ENCODE data around the gene SLC25A21. TPM values are rescaled to one million over a fixed set of nuclear protein-coding genes. Genes with fewer than 3 reads are reported as not detected.

The SLC25A21 gene
- total RNA-seq, 1 experiment from 2014 or later: 2.1 TPM

- H3K27me3 ChIP-seq (ENCODE audit: control insufficient read depth, insufficient read depth, low read length): no peaks in the 10 kb centered on the region
- intact Hi-C loops (cut with micrococcal nuclease; ENCODE audit: unreplicated experiment): no loop called here
- ChIA-PET CTCF (no interaction called here), POLR2A (no interaction called here)
- no peaks in the 10 kb centered on the region for H3K9me3 ChIP-seq (ENCODE audit: control insufficient read depth, insufficient read depth, low read depth, low read length)
- BruUV-seq (replicated peaks): no TSS peak
- H3K36me3 ChIP-seq (ENCODE audit: control insufficient read depth, insufficient read depth, low read length): no peaks in the 10 kb centered on the region
- TF ChIP-seq TCF7L2 (IDR thresholded peaks at IDR 0.05; ENCODE audit: low read depth, low read length): no peak
- DNase-seq (ENCODE audit: low read depth, low spot score) (no peak), ATAC-seq (no peak)
- no peaks in the 10 kb centered on the region for H3K4me1 ChIP-seq (ENCODE audit: control insufficient read depth, insufficient read depth, low read length)
- H3K4me3 ChIP-seq (ENCODE audit: low read depth in 2 of 2, low read length in 2 of 2): no peak overlapping the region
- in situ Hi-C loops (cut with HindIII; ENCODE audit: low pct_unique_long_range_greater_than_20kb, low sequenced_read_pairs): no loop called here
- H3K27ac ChIP-seq (ENCODE audit: low read length): no peak overlapping the region
Observed at GRCh38 chr14:36723530-36723929, 448.9 kb downstream of the SLC25A21 start.

DNA sequence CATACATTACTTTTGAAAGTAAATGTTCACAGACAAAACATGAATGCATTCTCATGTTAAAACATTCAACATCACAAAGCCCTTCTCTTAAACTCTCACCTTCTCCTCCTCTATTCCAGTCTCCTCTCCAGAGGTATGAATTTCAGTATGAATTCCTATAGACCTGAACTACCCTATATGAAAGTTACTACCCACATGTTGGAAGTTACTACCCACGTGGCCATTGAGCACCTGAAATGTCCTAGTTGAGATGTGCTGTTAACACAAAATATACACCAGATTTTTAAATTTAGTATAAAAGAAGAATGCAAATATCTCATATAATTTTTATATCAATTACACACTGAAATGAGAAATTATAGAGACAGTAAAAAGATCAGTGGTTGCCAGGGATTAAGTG is 450.5 kb downstream of the SLC25A21 start:
- no peaks in the 10 kb centered on the region for H3K36me3 ChIP-seq (ENCODE audit: control insufficient read depth, insufficient read depth, low read length)
- ChIA-PET POLR2A (no interaction called here), CTCF (no interaction called here)
- no peak for TF ChIP-seq SIN3A (IDR thresholded peaks at IDR 0.05; ENCODE audit: borderline replicate concordance, insufficient read depth, low read depth, low read length)
- TF ChIP-seq POLR2AphosphoS5 (IDR thresholded peaks at IDR 0.05; ENCODE audit: low read depth, low read length): no peak
- TF ChIP-seq CTCF (IDR thresholded peaks at IDR 0.05): no peak
- no peak for TF ChIP-seq TCF7L2 (IDR thresholded peaks at IDR 0.05; ENCODE audit: low read depth, low read length)
- TF ChIP-seq, protein P1, sequence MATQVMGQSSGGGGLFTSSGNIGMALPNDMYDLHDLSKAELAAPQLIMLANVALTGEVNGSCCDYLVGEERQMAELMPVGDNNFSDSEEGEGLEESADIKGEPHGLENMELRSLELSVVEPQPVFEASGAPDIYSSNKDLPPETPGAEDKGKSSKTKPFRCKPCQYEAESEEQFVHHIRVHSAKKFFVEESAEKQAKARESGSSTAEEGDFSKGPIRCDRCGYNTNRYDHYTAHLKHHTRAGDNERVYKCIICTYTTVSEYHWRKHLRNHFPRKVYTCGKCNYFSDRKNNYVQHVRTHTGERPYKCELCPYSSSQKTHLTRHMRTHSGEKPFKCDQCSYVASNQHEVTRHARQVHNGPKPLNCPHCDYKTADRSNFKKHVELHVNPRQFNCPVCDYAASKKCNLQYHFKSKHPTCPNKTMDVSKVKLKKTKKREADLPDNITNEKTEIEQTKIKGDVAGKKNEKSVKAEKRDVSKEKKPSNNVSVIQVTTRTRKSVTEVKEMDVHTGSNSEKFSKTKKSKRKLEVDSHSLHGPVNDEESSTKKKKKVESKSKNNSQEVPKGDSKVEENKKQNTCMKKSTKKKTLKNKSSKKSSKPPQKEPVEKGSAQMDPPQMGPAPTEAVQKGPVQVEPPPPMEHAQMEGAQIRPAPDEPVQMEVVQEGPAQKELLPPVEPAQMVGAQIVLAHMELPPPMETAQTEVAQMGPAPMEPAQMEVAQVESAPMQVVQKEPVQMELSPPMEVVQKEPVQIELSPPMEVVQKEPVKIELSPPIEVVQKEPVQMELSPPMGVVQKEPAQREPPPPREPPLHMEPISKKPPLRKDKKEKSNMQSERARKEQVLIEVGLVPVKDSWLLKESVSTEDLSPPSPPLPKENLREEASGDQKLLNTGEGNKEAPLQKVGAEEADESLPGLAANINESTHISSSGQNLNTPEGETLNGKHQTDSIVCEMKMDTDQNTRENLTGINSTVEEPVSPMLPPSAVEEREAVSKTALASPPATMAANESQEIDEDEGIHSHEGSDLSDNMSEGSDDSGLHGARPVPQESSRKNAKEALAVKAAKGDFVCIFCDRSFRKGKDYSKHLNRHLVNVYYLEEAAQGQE (IDR thresholded peaks at IDR 0.05; ENCODE audit: insufficient read depth in 1 of 2, low read depth in 2 of 2, low read length in 1 of 2): no peak
- no peaks in the 10 kb centered on the region for H3K9me3 ChIP-seq (ENCODE audit: control insufficient read depth, insufficient read depth, low read depth, low read length)
- intact Hi-C loops (cut with micrococcal nuclease; ENCODE audit: unreplicated experiment): no loop called here
- no TSS peak for BruUV-seq (replicated peaks)
- in situ Hi-C loops (cut with HindIII; ENCODE audit: low pct_unique_long_range_greater_than_20kb, low sequenced_read_pairs): no loop called here
- no peak overlapping the region for H3K4me3 ChIP-seq (ENCODE audit: low read depth in 2 of 2, low read length in 2 of 2)
- no peaks in the 10 kb centered on the region for H3K27me3 ChIP-seq (ENCODE audit: control insufficient read depth, insufficient read depth, low read length)
- no peak for DNase-seq (ENCODE audit: low read depth, low spot score)
- no peak overlapping the region for H3K27ac ChIP-seq (ENCODE audit: low read length)
- no peak for ATAC-seq
- no peaks in the 10 kb centered on the region for H3K4me1 ChIP-seq (ENCODE audit: control insufficient read depth, insufficient read depth, low read length)

DNA sequence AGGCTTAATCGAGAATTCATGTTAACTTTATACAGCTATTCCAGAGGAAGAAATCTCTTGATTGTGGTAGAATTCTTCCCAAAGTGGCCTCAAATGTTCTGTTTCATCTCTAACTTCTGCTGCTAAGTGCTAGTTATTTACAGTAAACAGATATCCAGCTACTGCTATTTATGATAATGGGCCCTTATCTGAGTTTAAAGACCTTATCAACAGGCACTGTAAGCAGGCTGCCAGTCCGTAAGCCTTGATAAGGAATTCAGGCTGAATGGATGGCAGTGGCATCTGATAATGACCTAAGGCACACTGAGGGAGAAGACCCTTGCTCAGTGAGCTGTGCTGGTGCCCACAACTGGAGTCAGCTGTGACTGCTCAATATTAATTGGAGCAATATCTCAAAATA is 451.7 kb downstream of the SLC25A21 start:
- no peak for ATAC-seq
- ChIA-PET CTCF (no interaction called here), POLR2A (no interaction called here)
- intact Hi-C loops (cut with micrococcal nuclease; ENCODE audit: unreplicated experiment) (no loop called here), in situ Hi-C loops (cut with HindIII; ENCODE audit: low pct_unique_long_range_greater_than_20kb, low sequenced_read_pairs) (no loop called here)
- no peak overlapping the region for H3K4me3 ChIP-seq (ENCODE audit: low read depth in 2 of 2, low read length in 2 of 2)
- no peaks in the 10 kb centered on the region for H3K27me3 ChIP-seq (ENCODE audit: control insufficient read depth, insufficient read depth, low read length)
- H3K36me3 ChIP-seq (ENCODE audit: control insufficient read depth, insufficient read depth, low read length): no peaks in the 10 kb centered on the region
- H3K4me1 ChIP-seq (ENCODE audit: control insufficient read depth, insufficient read depth, low read length): no peaks in the 10 kb centered on the region
- no peaks in the 10 kb centered on the region for H3K9me3 ChIP-seq (ENCODE audit: control insufficient read depth, insufficient read depth, low read depth, low read length)
- no TSS peak for BruUV-seq (replicated peaks)
- DNase-seq (ENCODE audit: low read depth, low spot score): no peak
- TF ChIP-seq TCF7L2 (IDR thresholded peaks at IDR 0.05; ENCODE audit: low read depth, low read length) (no peak), CTCF (IDR thresholded peaks at IDR 0.05) (no peak), POLR2AphosphoS5 (IDR thresholded peaks at IDR 0.05; ENCODE audit: low read depth, low read length) (no peak), SIN3A (IDR thresholded peaks at IDR 0.05; ENCODE audit: borderline replicate concordance, insufficient read depth, low read depth, low read length) (no peak)
- TF ChIP-seq, protein P1 (IDR thresholded peaks at IDR 0.05; ENCODE audit: insufficient read depth in 1 of 2, low read depth in 2 of 2, low read length in 1 of 2): no peak
- H3K27ac ChIP-seq (ENCODE audit: low read length): no peak overlapping the region
